AG10803 (cell line): ENCODE data around the gene ERBB3.
"Not testable (repeated sequence)": the region's sequence is repeated elsewhere in the genome, so short reads cannot be mapped to it uniquely, and the experiment has no call there.

Experiments used
- DNase-seq: peaks from one replicate; pipeline ENCODE4 v3.0.0; 2010; ENCODE audit warnings: low read depth
- H3K4me3 ChIP-seq: 2 replicates; pipeline ENCODE4 v1.5.1; 2011; ENCODE audit warnings: mild to moderate bottlenecking, low read length, control low read depth
- TF ChIP-seq, protein P1 (sequence below): conservative IDR thresholded peaks from 2 replicates; pipeline ENCODE4 v1.5.1; 2011; ENCODE audit warnings: mild to moderate bottlenecking, low read length, control low read depth, inconsistent platforms

ERBB3 gene

DNA sequence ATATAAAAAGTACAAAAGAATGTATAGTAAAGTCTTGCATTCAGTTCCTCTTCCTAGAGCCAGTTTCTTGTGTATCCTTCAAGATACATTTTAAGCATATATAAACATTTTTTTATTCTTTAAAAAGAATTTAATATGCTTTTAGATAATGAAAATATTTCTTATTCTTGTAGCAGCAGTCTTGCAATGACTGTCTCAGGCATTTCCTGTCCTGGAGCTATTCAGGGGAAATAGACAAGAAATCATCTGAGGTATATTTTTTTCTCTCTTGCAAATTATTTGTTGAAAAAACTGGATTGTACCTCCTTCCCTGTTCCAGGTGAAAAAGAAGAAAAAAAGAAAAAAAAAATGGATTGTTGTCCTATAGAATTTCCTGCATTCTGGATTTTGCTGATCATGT lies 17.0 kb upstream of the ERBB3 start:
- TF ChIP-seq, protein P1, sequence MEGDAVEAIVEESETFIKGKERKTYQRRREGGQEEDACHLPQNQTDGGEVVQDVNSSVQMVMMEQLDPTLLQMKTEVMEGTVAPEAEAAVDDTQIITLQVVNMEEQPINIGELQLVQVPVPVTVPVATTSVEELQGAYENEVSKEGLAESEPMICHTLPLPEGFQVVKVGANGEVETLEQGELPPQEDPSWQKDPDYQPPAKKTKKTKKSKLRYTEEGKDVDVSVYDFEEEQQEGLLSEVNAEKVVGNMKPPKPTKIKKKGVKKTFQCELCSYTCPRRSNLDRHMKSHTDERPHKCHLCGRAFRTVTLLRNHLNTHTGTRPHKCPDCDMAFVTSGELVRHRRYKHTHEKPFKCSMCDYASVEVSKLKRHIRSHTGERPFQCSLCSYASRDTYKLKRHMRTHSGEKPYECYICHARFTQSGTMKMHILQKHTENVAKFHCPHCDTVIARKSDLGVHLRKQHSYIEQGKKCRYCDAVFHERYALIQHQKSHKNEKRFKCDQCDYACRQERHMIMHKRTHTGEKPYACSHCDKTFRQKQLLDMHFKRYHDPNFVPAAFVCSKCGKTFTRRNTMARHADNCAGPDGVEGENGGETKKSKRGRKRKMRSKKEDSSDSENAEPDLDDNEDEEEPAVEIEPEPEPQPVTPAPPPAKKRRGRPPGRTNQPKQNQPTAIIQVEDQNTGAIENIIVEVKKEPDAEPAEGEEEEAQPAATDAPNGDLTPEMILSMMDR = no peak
- H3K4me3 ChIP-seq = no peak overlapping the region
- DNase-seq = peak; percentile 15

DNA sequence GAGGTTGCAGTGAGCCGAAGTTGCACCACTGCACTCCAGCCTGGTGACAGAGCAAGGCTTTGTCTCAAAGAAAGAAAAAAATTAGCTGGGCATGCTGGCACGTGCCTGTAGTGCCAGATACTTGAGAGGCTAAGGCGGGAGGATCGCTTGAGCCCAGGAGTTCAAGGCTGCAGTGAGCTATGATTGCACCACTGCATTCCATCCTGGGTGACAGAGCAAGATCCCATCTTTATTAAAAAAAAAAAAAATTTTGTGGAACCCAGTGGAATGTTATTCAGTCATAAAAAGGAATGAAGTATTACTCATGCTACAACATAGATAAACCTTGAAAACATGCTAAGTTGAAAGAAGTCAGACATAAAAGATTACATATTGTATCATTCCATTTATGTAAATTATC lies 8.3 kb upstream of the ERBB3 start:
- no peak overlapping the region for H3K4me3 ChIP-seq
- TF ChIP-seq, protein P1 = no peak
- DNase-seq = peak; percentile 75

DNA sequence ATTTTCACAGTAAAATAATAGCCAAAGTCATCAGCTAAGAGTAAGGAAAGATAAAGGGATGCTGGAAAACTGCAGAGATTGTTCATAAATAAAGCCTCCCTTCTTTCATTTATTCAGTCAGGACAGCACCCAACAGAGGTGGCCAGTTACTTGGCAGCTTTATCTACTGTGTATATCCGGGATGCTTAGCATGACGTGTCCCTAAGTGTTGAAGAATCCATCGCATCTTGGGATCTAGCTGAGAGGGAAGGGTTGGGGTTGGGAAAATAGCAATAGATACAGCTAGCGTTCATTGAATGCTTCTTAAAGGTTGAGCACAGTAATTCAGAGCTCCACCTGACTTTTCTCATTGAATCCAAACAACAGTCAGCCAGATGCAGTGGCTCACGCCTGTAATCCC lies 5.6 kb upstream of the ERBB3 start:
- TF ChIP-seq, protein P1 = no peak
- H3K4me3 ChIP-seq = no peak overlapping the region
- no peak for DNase-seq

DNA sequence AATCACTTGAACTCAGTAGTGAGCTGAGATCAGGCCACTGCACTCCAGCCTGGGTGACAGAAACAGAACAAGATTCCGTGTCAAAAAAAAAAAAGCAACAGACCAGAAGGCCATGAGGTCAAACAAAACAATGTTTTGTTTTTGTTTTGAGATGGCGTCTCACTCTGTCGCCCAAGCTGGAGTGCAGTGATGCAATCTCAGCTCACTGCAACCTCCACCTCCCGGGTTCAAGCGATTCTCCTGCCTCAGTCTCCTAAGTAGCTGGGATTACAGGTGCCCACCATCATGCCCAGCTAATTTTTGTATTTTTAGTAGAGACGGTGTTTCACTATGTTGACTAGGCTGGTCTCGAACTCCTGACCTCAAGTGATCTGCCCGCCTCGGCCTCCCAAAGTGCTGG lies 2.0 kb upstream of the ERBB3 start:
- DNase-seq, H3K4me3 ChIP-seq: not testable (repeated sequence)

DNA sequence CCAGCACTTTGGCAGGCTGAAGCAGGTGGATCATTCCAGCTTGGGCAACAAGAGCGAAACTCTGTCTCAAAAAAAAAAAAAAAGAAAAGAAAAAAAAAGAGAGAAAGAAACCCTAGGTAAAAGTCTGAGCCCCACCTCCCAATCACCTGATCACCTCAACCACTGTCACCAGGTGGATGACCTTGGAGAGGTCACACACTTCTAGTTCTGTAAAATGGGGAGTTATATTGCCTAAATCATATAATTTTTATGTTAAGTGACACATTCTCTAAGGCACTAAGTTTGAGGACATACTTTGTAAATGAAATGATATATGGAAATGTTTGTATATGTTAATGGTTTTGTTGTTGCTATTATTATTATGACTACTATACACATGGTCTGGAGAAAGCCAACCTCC lies 1.5 kb upstream of the ERBB3 start:
- TF ChIP-seq, protein P1 = no peak
- H3K4me3 ChIP-seq = 0 out of 2 replicates have a peak overlapping the region, but pooled peaks have one; percentile 15
- no peak for DNase-seq

DNA sequence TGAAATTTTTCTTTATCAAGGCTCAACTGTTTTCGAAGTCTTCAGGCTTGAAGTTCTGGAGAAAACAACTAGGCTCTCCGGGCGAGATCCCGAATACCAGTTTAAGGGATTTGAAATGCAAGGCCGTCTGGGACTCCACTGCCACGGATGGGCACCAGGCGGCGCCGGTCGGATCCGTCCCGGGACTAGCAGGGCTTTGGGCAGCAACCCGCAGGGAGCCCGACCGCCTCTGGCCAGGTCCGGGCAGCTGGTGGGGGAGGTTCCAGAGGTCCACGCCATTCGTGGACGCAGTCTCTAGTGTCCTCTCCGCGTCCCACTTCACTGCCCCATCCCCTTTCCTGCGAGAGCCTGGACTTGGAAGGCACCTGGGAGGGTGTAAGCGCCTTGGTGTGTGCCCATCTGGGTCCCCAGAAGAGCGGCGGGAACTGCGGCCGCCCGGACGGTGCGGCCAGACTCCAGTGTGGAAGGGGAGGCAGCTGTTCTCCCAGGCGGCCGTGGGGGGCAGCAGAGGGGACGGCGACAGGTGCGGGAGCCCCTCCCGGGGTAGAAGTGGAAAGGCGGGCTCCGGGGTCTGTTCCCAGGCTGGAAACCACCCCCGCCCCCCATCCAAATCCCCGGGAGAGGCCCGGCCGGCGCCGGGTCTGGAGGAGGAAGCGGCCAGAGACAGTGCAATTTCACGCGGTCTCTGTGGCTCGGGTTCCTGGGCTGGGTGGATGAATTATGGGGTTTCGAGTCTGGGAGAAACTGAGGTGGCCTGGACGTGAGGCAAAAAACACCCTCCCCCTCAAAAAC lies 838 bp upstream of the ERBB3 start:
- DNase-seq = peak; percentile 79
- peak overlapping the region; percentile 60 for H3K4me3 ChIP-seq

DNA sequence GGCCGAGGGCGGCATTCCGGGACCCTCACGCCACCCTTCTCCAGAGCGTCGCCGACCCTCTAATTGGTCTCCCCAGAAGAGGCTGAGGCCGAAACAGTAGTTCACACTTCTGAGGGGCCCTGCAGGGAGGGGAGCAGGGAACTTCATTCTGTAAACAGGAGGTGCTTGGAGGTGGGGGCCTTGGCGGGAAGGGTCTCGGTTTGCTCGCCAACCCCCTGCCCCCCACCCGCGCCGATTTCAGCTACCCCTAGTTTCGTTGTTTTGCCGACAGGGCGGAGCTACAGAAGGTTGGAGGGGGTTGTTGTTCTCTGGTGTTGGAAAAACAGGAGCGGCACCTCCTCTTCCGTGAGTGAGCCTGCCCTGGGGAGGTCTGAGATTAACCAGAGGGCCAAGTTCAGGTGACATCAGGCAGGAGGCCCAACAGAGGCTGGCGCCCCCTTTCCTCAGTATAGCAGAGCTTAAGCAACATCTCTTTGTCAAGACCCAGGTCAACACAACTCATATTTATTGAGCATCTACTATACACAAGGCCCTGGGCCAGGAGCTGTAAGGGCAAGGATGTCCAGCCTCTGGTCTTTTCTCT lies 682 bp downstream of the ERBB3 start:
- TF ChIP-seq, protein P1 = no peak
- H3K4me3 ChIP-seq = peak overlapping the region; percentile 60
- DNase-seq = no peak

More for the DNA sequence above, 838 bp upstream of the ERBB3 start:
- TF ChIP-seq, protein P1 = peak; percentile 76
